ENCODE measurements around the gene MUC5B. TPM values are rescaled to one million over a fixed set of nuclear protein-coding genes. Genes with fewer than 3 reads are reported as not detected.

Gene MUC5B
- total RNA-seq, 2 donors from 2014 or later, result 0.18 to 17.3 TPM

GRCh38 chr11:1271927-1272326, 49.1 kb downstream of the MUC5B start:
- Histone ChIP-seq H3K4me3 (no peak overlapping the region), H3K27ac (no peak overlapping the region), H3K9me3 (no peaks in the 10 kb centered on the region), H3K4me1 (replicated peaks) (no peaks in the 10 kb centered on the region), H3K27me3 (replicated peaks; ENCODE audit: insufficient read depth) (no peaks in the 10 kb centered on the region), H3K36me3 (peaks cover 5 to 11% of the 10 kb centered on the region in 2 donors)
- TF ChIP-seq POLR2A (IDR thresholded peaks at IDR 0.05) (no peak), CTCF (IDR thresholded peaks at IDR 0.05) (no peak)
- intact Hi-C loops (cut with DNase I), result no loop called here
- no peak for DNase-seq (ENCODE audit: low spot score)
- 90% methylated on average over 30 of the region's 30 CpGs for WGBS

GRCh38 chr11:1272531-1272930, 49.7 kb downstream of the MUC5B start:
- H3K27ac ChIP-seq, result no peak overlapping the region
- no peaks in the 10 kb centered on the region for H3K27me3 ChIP-seq (replicated peaks; ENCODE audit: insufficient read depth)
- DNase-seq (ENCODE audit: low spot score), result no peak
- TF ChIP-seq POLR2AphosphoS5 (IDR thresholded peaks at IDR 0.05) (no peak), CTCF (IDR thresholded peaks at IDR 0.05) (no peak), POLR2A (IDR thresholded peaks at IDR 0.05) (no peak)
- peaks cover 5 to 14% of the 10 kb centered on the region in 2 donors for H3K36me3 ChIP-seq
- intact Hi-C loops (cut with DNase I), result no loop called here
- 95% methylated on average over 30 of the region's 30 CpGs for WGBS
- no peak overlapping the region for H3K4me3 ChIP-seq
- H3K9me3 ChIP-seq, result no peaks in the 10 kb centered on the region
- H3K4me1 ChIP-seq (replicated peaks), result no peaks in the 10 kb centered on the region

- no peaks in the 10 kb centered on the region for H3K4me1 ChIP-seq (replicated peaks)
- no peak overlapping the region for H3K27ac ChIP-seq
- H3K4me3 ChIP-seq, result no peak overlapping the region
- no peak for TF ChIP-seq POLR2A (IDR thresholded peaks at IDR 0.05)
- no peak for TF ChIP-seq CTCF (IDR thresholded peaks at IDR 0.05)
- TF ChIP-seq POLR2AphosphoS5 (IDR thresholded peaks at IDR 0.05), result no peak
- H3K36me3 ChIP-seq, result peaks cover 5 to 14% of the 10 kb centered on the region in 2 donors
- intact Hi-C loops (cut with DNase I), result no loop called here
- no peak for DNase-seq (ENCODE audit: low spot score)
- no peaks in the 10 kb centered on the region for H3K27me3 ChIP-seq (replicated peaks; ENCODE audit: insufficient read depth)
- H3K9me3 ChIP-seq, result no peaks in the 10 kb centered on the region
- WGBS, result 89% methylated on average over 14 of the region's 14 CpGs
Measured at GRCh38 chr11:1274501-1274900, 51.6 kb downstream of the MUC5B start.

GRCh38 chr11:1275021-1275420, 52.2 kb downstream of the MUC5B start:
- no peak for DNase-seq (ENCODE audit: low spot score)
- TF ChIP-seq CTCF (IDR thresholded peaks at IDR 0.05), result no peak
- no peak for TF ChIP-seq POLR2A (IDR thresholded peaks at IDR 0.05)
- TF ChIP-seq POLR2AphosphoS5 (IDR thresholded peaks at IDR 0.05), result no peak
- Histone ChIP-seq H3K27ac (no peak overlapping the region), H3K27me3 (replicated peaks; ENCODE audit: insufficient read depth) (no peaks in the 10 kb centered on the region), H3K9me3 (no peaks in the 10 kb centered on the region), H3K36me3 (peaks cover 5 to 14% of the 10 kb centered on the region in 2 donors), H3K4me1 (replicated peaks) (no peaks in the 10 kb centered on the region), H3K4me3 (no peak overlapping the region)
- 88% methylated on average over 17 of the region's 18 CpGs for WGBS
- intact Hi-C loops (cut with DNase I), result no loop called here

- DNase-seq (ENCODE audit: low spot score), result no peak
- intact Hi-C loops (cut with DNase I), result no loop called here
- H3K27ac ChIP-seq, result no peak overlapping the region
- peaks cover 5 to 14% of the 10 kb centered on the region in 2 donors for H3K36me3 ChIP-seq
- H3K4me3 ChIP-seq, result no peak overlapping the region
- TF ChIP-seq POLR2A (IDR thresholded peaks at IDR 0.05), result no peak
- TF ChIP-seq CTCF (IDR thresholded peaks at IDR 0.05), result no peak
- TF ChIP-seq POLR2AphosphoS5 (IDR thresholded peaks at IDR 0.05), result no peak
- no peaks in the 10 kb centered on the region for H3K27me3 ChIP-seq (replicated peaks; ENCODE audit: insufficient read depth)
- no peaks in the 10 kb centered on the region for H3K4me1 ChIP-seq (replicated peaks)
- no peaks in the 10 kb centered on the region for H3K9me3 ChIP-seq
- WGBS, result 70% methylated on average over 30 of the region's 32 CpGs
Measured at GRCh38 chr11:1276041-1276790, 53.4 kb downstream of the MUC5B start.

Data from prostate gland (tissue), 2 donors.